Calu3 (cell line): ENCODE data around the gene KIF1B. TPM values are rescaled to one million over a fixed set of nuclear protein-coding genes. Genes with fewer than 3 reads are reported as not detected.

Experiments used
- BruUV-seq: library from RNA; stranded (reverse); fragments of 400-500 nt; replicated peaks from 2 replicates; lab custom pipeline; 2021; lab: Mats Ljungman, UMichigan
- CTCF ChIA-PET: fragments of 300-600 bp; sonication (Branson Sonifier 250); formaldehyde crosslinking; loops from one replicate; lab custom pipeline; 2022; ENCODE audit warnings: antibody characterized with exemption; lab: Charles Lee
- DNase-seq: peaks from one replicate; pipeline ENCODE4 v3.0.0; 2022
- H3K27ac Mint-ChIP-seq: one replicate; pipeline ENCODE4 v1.8.0; 2022; ENCODE audit warnings: mixed read lengths; ENCODE audit not compliant: unreplicated experiment
- H3K27me3 Mint-ChIP-seq: one replicate; pipeline ENCODE4 v1.8.0; 2022; ENCODE audit warnings: mixed read lengths; ENCODE audit not compliant: unreplicated experiment
- H3K36me3 Mint-ChIP-seq: one replicate; pipeline ENCODE4 v1.8.0; 2022; ENCODE audit warnings: mild to moderate bottlenecking, moderate library complexity, mixed read lengths; ENCODE audit not compliant: insufficient read depth, unreplicated experiment
- H3K4me1 Mint-ChIP-seq: one replicate; pipeline ENCODE4 v1.8.0; 2022; ENCODE audit warnings: mild to moderate bottlenecking, low read depth, mixed read lengths; ENCODE audit not compliant: unreplicated experiment
- H3K4me3 Mint-ChIP-seq: one replicate; pipeline ENCODE4 v1.8.0; 2022; ENCODE audit warnings: mild to moderate bottlenecking, low read depth, moderate library complexity, mixed read lengths; ENCODE audit not compliant: unreplicated experiment
- H3K9me3 Mint-ChIP-seq: one replicate; pipeline ENCODE4 v1.8.0; 2022; ENCODE audit warnings: low read depth, mixed read lengths; ENCODE audit not compliant: unreplicated experiment
- intact Hi-C: fragments of 100-400 bp; cut with micrococcal nuclease; formaldehyde crosslinking; loops from one replicate; pipeline ENCODE4 v1.10.0; 2022; ENCODE audit not compliant: unreplicated experiment
- total RNA-seq: library from RNA; stranded (reverse); gene quantifications from 2 replicates; pipeline ENCODE4 v1.2.3, GENCODE V29; 2022
- TF ChIP-seq, protein P1 (sequence below): fragments of 200-600 bp; IDR thresholded peaks from one replicate; pipeline ENCODE4 v1.8.0; 2022; ENCODE audit warnings: antibody characterized with exemption; ENCODE audit not compliant: unreplicated experiment

Gene KIF1B
- total RNA-seq, 1 experiment from 2014 or later = 17.1 TPM

DNA sequence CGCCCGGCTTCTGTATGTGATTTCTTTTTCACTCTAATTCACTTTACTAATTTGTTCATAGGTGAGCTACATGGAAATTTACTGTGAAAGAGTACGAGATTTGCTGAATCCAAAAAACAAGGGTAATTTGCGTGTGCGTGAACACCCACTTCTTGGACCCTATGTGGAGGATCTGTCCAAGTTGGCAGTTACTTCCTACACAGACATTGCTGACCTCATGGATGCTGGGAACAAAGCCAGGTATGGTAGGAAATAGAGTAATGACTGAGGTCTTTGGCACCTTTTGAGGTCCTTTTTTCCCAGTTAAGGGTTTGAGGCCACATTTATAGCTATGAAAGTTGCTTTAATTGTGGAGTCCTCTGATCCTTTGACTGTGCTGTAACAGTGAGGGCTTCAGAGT lies 56.9 kb downstream of the KIF1B start:
- H3K27ac Mint-ChIP-seq = no peak overlapping the region
- no peaks in the 10 kb centered on the region for H3K4me1 Mint-ChIP-seq
- CTCF ChIA-PET = no interaction called here
- H3K27me3 Mint-ChIP-seq = no peaks in the 10 kb centered on the region
- DNase-seq = no peak
- H3K9me3 Mint-ChIP-seq = no peaks in the 10 kb centered on the region
- H3K4me3 Mint-ChIP-seq = no peak overlapping the region
- H3K36me3 Mint-ChIP-seq = peaks cover 4% of the 10 kb centered on the region
- no TSS peak for BruUV-seq
- intact Hi-C loops = no loop called here
- TF ChIP-seq, protein P1, sequence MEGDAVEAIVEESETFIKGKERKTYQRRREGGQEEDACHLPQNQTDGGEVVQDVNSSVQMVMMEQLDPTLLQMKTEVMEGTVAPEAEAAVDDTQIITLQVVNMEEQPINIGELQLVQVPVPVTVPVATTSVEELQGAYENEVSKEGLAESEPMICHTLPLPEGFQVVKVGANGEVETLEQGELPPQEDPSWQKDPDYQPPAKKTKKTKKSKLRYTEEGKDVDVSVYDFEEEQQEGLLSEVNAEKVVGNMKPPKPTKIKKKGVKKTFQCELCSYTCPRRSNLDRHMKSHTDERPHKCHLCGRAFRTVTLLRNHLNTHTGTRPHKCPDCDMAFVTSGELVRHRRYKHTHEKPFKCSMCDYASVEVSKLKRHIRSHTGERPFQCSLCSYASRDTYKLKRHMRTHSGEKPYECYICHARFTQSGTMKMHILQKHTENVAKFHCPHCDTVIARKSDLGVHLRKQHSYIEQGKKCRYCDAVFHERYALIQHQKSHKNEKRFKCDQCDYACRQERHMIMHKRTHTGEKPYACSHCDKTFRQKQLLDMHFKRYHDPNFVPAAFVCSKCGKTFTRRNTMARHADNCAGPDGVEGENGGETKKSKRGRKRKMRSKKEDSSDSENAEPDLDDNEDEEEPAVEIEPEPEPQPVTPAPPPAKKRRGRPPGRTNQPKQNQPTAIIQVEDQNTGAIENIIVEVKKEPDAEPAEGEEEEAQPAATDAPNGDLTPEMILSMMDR = no peak

DNA sequence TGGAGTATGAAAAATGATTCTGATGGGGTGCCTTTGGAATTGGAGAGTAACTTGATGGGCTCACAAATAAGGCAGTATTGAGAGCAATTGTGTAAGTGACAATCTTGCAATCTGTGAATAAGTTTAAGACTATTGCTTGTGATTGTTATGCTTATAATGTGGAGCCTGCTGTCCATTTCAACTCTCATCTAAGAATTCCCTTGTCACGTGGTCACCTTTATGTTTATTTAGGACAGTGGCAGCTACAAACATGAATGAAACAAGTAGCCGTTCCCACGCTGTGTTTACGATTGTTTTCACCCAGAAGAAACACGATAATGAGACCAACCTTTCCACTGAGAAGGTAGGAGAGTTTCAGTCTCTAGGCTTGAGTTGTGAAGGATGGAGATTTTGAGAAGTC lies 57.6 kb downstream of the KIF1B start:
- H3K36me3 Mint-ChIP-seq = peaks cover 4% of the 10 kb centered on the region
- H3K4me3 Mint-ChIP-seq = no peak overlapping the region
- CTCF ChIA-PET = no interaction called here
- intact Hi-C loops = no loop called here
- no peaks in the 10 kb centered on the region for H3K9me3 Mint-ChIP-seq
- no TSS peak for BruUV-seq
- TF ChIP-seq, protein P1 = no peak
- DNase-seq = no peak
- H3K27me3 Mint-ChIP-seq = no peaks in the 10 kb centered on the region
- H3K27ac Mint-ChIP-seq = no peak overlapping the region
- no peaks in the 10 kb centered on the region for H3K4me1 Mint-ChIP-seq

- Mint-ChIP-seq H3K27me3 (no peaks in the 10 kb centered on the region), H3K4me3 (no peak overlapping the region), H3K9me3 (no peaks in the 10 kb centered on the region), H3K27ac (no peak overlapping the region), H3K36me3 (peaks cover 9% of the 10 kb centered on the region), H3K4me1 (no peaks in the 10 kb centered on the region)
- no TSS peak for BruUV-seq
- intact Hi-C loops = no loop called here
- CTCF ChIA-PET = no interaction called here
- no peak for DNase-seq
- TF ChIP-seq, protein P1 = no peak
Observed at GRCh38 chr1:10271090-10271489, 60.7 kb downstream of the KIF1B start.

DNA sequence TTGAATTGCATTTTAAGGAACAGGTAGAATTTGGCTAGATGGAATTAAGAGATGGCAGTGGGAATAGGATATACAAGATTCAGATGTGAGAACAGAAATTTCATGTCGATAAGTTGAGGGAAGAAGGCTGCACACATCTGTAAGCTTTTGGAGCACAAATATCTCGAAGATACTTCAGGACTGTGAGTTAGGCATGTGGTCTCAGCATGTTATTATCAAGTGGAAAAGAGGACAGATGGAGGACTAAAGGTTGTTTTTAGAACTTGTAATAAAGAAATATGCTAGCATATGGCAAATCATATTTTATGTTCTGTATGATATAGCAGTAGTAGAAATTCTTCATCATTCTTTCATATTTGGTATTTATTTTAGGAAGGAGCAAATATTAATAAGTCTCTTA lies 61.5 kb downstream of the KIF1B start:
- intact Hi-C loops = no loop called here
- no peak overlapping the region for H3K27ac Mint-ChIP-seq
- no peaks in the 10 kb centered on the region for H3K4me1 Mint-ChIP-seq
- H3K27me3 Mint-ChIP-seq = no peaks in the 10 kb centered on the region
- CTCF ChIA-PET = no interaction called here
- H3K4me3 Mint-ChIP-seq = no peak overlapping the region
- H3K36me3 Mint-ChIP-seq = peaks cover 9% of the 10 kb centered on the region
- no peaks in the 10 kb centered on the region for H3K9me3 Mint-ChIP-seq
- no TSS peak for BruUV-seq
- no peak for DNase-seq
- TF ChIP-seq, protein P1 = no peak
